Renal cortical epithelial cell (primary cell): ENCODE measurements around the gene CNN1. TPM values are rescaled to one million over a fixed set of nuclear protein-coding genes. Genes with fewer than 3 reads are reported as not detected.
"Not testable (repeated sequence)": the region's sequence is repeated elsewhere in the genome, so short reads cannot be mapped to it uniquely, and the experiment has no call there.

ENCODE experiments used
- DNase-seq: peaks from one replicate; pipeline ENCODE4 v3.0.0-alpha.2; 2011; ENCODE audit warnings: low read depth
- total RNA-seq: library from RNA; depleted of rRNA; stranded (reverse); fragments of >200 nt; gene quantifications from 2 replicates; pipeline ENCODE4 v1.2.3, GENCODE V29; 2014

The CNN1 gene
- total RNA-seq, 1 donor from 2014 or later = 2.7 TPM

DNA sequence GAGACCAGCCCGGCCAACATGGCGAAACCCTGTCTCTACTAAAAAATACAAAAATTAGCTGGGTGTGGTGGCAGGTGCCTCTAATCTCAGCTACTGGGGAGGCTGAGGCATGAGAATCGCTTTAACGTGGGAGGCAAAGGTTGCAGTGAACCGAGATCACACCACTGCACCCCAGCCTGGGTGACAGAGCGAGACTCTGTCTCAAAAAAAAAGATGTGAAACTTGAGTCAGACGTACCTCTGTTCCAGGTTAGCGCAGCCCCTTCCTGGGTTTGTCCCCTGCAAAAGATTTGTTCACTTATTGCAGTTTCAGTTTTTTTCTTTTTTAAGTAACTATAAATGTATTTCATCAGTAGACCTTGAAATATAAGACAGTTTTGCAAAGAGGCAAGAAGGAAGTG is 61.1 kb downstream of the CNN1 start:
- not testable (repeated sequence) for DNase-seq

Other genes with a start within 250 kb of the CNN1 start
- not detected in 2 replicates for gene TSPAN16, start 242.7 kb upstream of the CNN1 start, total RNA-seq
- gene RAB3D, start 199.2 kb upstream of the CNN1 start, total RNA-seq = 23.4 and 49.7 TPM in 2 replicates
- 203 and 241 TPM in 2 replicates for gene TMEM205, start 192.6 kb upstream of the CNN1 start, total RNA-seq
- gene CCDC159, start 192.3 kb upstream of the CNN1 start, total RNA-seq = 2.3 and 6.8 TPM in 2 replicates
- 3.3 and 14.5 TPM in 2 replicates for gene PLPPR2, start 183.4 kb upstream of the CNN1 start, total RNA-seq
- 0.70 and 1.0 TPM in 2 replicates for gene SWSAP1, start 164.2 kb upstream of the CNN1 start, total RNA-seq
- 3.3 and 6.8 TPM in 2 replicates for gene EPOR, start 154.5 kb upstream of the CNN1 start, total RNA-seq
- 1.9 and 11.2 TPM in 2 replicates for gene RGL3, start 119.5 kb upstream of the CNN1 start, total RNA-seq
- 0.35 and 0.75 TPM in 2 replicates for gene ODAD3, start 103.7 kb upstream of the CNN1 start, total RNA-seq
- 85.8 and 192 TPM in 2 replicates for gene PRKCSH, start 103.2 kb upstream of the CNN1 start, total RNA-seq
- gene ELAVL3, start 57.8 kb upstream of the CNN1 start, total RNA-seq = not detected in 2 replicates
- gene ZNF653, start 33.0 kb upstream of the CNN1 start, total RNA-seq = 3.8 and 7.1 TPM in 2 replicates
- 18.4 and 23.3 TPM in 2 replicates for gene ECSIT, start 9.7 kb upstream of the CNN1 start, total RNA-seq
- 27.6 TPM in 2 replicates for gene ELOF1, start 20.4 kb downstream of the CNN1 start, total RNA-seq
- 0.60 and 3.1 TPM in 2 replicates for gene ACP5, start 38.8 kb downstream of the CNN1 start, total RNA-seq
- gene ZNF627, start 58.6 kb downstream of the CNN1 start, total RNA-seq = 34.0 and 38.3 TPM in 2 replicates
- 24.3 and 28.7 TPM in 2 replicates for gene ZNF823, start 200.1 kb downstream of the CNN1 start, total RNA-seq
- gene ZNF441, start 228.1 kb downstream of the CNN1 start, total RNA-seq = 9.6 and 16.3 TPM in 2 replicates